ENCODE measurements around the gene GXYLT1.

GRCh38 chr12:42186793-42187192 is 42.1 kb upstream of the GXYLT1 start:
- TF ChIP-seq CTCF (IDR thresholded peaks at IDR 0.05; ENCODE audit: insufficient read depth, low read length) (no peak), POLR2AphosphoS5 (IDR thresholded peaks at IDR 0.05; ENCODE audit: low read depth) (no peak)
